SIG-M5 treated with dmso at 0.1 percent for 504 hours (cell line): ENCODE results near the gene KCNJ16.

Source experiments
- DNase-seq: peaks from one replicate; lab custom pipeline; 2025; ENCODE audit not compliant: unreplicated experiment; lab: John Stamatoyannopoulos, UW

KCNJ16 gene

GRCh38 chr17:70127221-70127873 is 52.3 kb downstream of the KCNJ16 start:
- no peak for DNase-seq

- DNase-seq, result no peak
Observed at GRCh38 chr17:70128727-70129238, 53.8 kb downstream of the KCNJ16 start.

GRCh38 chr17:70130289-70130688 is 55.3 kb downstream of the KCNJ16 start:
- no peak for DNase-seq

GRCh38 chr17:70132505-70132904 is 57.5 kb downstream of the KCNJ16 start:
- no peak for DNase-seq

- no peak for DNase-seq
Observed at GRCh38 chr17:70134042-70134441, 59.0 kb downstream of the KCNJ16 start.

- no peak for DNase-seq
Observed at GRCh38 chr17:70134777-70135176, 59.8 kb downstream of the KCNJ16 start.

GRCh38 chr17:70136131-70136530 is 61.1 kb downstream of the KCNJ16 start:
- DNase-seq, result no peak

GRCh38 chr17:70137451-70138230 is 62.6 kb downstream of the KCNJ16 start:
- no peak for DNase-seq

- DNase-seq, result no peak
Observed at GRCh38 chr17:70138291-70138865, 63.4 kb downstream of the KCNJ16 start.

- no peak for DNase-seq
Observed at GRCh38 chr17:70139449-70139993, 64.5 kb downstream of the KCNJ16 start.

- DNase-seq, result peak; percentile 35
Observed at GRCh38 chr17:70144260-70144846, 69.3 kb downstream of the KCNJ16 start.

- no peak for DNase-seq
Observed at GRCh38 chr17:70153210-70153609, 78.2 kb downstream of the KCNJ16 start.

GRCh38 chr17:70157151-70157550 is 82.1 kb downstream of the KCNJ16 start:
- DNase-seq, result no peak

- no peak for DNase-seq
Observed at GRCh38 chr17:70158180-70158579, 83.2 kb downstream of the KCNJ16 start.

- no peak for DNase-seq
Observed at GRCh38 chr17:70158591-70158990, 83.6 kb downstream of the KCNJ16 start.

- no peak for DNase-seq
Observed at GRCh38 chr17:70159980-70160379, 85.0 kb downstream of the KCNJ16 start.

GRCh38 chr17:70161519-70161918 is 86.5 kb downstream of the KCNJ16 start:
- DNase-seq, result no peak

GRCh38 chr17:70165383-70165782 is 90.4 kb downstream of the KCNJ16 start:
- DNase-seq, result no peak

- no peak for DNase-seq
Observed at GRCh38 chr17:70166615-70167014, 91.6 kb downstream of the KCNJ16 start.

- DNase-seq, result peak; percentile 16
Observed at GRCh38 chr17:70168044-70168976, 93.3 kb downstream of the KCNJ16 start.
